GM19023 (cell line): ENCODE data around the gene FBXW7.
"Not testable (repeated sequence)": the region's sequence is repeated elsewhere in the genome, so short reads cannot be mapped to it uniquely, and the experiment has no call there.

Source experiments
- ATAC-seq: cut with Tn5 transposase; IDR thresholded peaks from one replicate; pipeline ENCODE4 v1.9.1; 2021; ENCODE audit warnings: mild to moderate bottlenecking, moderate library complexity; ENCODE audit not compliant: unreplicated experiment

Gene FBXW7

GRCh38 chr4:152550687-152551086 lies 14.8 kb upstream of the FBXW7 start:
- not testable (repeated sequence) for ATAC-seq

DNA sequence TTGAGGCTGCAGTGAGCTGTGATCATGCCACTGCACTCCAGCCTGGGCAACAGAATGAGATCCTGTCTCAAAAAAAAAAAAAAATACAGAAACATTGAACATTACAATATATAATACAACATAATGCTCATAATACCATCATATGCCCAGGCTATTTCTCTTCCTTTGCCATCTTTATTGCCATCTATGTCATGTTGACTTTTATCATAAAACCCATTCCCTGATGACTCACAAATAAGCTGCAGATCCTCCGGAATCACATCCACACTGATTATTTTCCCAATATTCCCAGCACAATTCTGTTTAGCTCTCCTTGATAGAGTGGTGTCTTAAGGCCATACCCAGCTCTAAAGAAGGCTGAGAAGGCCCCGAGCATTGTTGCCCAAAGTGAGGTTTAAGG lies 9.2 kb upstream of the FBXW7 start:
- no peak for ATAC-seq

- not testable (repeated sequence) for ATAC-seq
Observed at GRCh38 chr4:152544533-152544932, 8.6 kb upstream of the FBXW7 start.

DNA sequence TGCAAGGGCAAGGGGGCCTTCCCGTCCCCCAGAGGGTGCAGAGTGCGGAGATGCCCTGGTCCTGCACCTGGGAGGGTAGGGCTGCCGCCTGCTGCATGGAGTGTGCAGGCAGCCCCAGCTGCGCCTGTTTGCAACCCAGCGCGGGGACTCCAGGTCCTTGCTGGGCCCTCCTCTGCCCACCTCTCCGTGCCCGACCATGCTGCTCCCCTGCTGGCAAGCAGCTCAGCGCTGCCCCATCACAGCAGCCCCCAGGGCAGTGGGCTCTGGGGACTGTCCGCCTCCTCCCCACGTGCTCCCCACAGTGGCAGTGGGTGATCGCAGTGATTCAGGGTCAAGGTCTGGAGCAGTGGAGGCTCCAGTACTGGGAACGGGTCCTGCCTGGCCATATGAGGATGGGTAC lies 5.0 kb upstream of the FBXW7 start:
- no peak for ATAC-seq

- peak; percentile 24 for ATAC-seq
Observed at GRCh38 chr4:152540293-152540674, 4.4 kb upstream of the FBXW7 start.

DNA sequence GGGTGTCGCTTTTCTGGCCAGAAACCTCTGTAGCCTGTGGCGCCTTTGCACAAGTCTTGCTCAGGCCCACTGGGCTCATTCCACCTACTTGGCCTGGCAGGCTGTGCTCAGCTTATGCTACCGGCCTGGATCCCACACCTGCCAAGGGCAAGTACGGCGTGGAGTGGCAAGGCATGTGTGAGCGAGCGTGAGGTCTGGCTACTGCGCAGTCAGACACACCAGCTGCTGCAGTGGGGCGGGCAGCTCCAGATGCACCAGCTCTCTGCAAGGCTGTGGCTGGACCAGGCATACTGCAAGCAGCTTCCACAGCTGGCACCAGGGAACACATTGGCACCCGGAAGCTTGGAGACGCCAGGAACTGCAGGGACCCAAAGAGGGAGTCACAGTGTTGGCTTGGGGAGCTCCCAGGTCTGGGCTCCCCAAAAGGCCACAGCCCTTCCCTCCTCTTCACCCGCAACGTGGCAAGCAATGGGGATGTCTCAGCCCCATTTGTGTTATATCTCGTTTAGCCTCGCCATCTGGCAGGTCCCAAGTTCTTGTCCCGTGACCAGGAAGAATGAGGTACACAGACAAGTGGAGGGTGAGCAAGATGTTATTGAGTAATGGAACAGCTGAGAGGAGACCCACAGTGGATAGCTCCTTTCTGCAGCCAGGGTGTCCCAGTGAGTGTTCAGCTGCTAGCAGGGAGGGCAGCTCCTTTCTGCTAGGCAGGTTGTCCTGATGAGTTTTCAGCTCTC lies 3.8 kb upstream of the FBXW7 start:
- ATAC-seq = no peak

DNA sequence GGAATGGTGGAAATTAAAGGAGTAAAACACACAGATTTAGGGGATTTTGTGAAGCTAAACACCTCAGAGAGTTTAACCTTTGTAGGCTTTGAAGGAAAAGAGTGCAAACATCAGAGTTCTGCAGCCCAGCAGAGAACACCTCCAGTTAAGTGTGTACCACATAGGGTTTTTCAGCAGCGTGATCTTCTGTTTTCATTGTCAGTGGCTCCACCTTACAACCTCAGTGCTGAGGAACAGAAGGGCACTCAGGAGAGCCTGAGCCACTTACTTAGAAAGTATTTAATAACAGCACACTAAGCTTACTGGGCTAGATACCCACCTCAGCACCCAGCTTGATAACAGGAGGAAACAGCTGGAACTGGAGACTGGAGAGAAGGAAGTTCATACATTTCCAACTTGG lies 2.0 kb upstream of the FBXW7 start:
- no peak for ATAC-seq

DNA sequence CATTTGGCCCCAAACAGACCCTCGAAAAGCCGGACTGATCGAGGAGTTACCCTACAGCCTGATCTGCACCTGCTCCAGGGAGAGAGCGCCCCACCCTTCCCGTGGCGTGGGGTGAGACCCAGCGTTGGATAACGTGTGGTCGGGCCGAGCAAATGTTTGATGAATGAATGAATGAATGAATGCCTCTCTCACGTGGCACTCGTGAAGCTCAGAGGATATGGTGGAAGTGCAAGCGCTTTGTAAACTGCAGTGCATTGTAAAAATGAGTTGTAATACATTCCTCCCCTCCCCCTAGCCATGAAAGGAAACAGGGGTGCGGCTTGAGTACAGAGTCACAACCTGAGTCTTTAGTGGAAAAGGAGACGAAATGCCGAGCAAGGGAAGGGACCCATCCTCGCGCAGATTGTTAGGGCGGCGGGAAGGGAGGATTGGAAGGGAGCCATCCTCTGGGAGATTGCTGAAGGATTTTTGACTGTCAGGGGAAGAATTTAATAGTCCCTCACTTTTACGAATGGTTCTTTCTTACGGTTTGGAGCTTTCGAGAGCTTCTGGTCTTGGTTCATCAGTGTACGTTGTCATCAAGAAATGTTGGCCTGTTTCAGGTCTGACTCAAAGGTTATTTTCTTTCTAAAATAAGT lies 772 bp upstream of the FBXW7 start:
- peak; percentile 42 for ATAC-seq

DNA sequence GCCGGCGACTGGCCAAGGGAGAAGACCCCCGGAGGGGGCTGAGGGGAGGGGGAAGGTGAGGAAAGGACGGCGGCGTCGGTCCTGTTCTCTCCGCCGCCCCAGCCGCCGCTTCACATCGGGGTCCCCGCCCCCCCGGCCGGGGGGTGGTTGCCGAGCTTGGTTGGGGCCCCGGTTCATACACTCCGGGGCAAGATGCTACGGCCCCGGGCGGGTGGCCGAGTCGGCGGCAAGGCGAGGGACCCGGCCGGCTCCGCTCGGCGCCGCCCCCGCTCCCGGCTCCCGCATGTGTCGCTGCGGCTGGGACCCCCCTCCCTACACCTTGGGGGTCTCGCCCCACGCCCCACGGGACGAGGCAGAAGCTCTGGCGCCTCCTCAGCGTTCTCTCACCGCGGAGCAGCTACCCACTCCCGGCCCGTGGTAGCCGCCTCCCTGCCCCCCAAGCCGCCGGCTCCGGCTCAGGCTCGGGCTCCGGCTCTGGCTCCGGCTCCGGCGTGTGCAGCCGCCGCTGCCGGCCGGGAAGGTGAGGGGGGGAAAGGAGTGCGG lies 461 bp downstream of the FBXW7 start:
- ATAC-seq = peak; percentile 3

GRCh38 chr4:152534541-152535359 lies 1.1 kb downstream of the FBXW7 start:
- ATAC-seq = no peak

DNA sequence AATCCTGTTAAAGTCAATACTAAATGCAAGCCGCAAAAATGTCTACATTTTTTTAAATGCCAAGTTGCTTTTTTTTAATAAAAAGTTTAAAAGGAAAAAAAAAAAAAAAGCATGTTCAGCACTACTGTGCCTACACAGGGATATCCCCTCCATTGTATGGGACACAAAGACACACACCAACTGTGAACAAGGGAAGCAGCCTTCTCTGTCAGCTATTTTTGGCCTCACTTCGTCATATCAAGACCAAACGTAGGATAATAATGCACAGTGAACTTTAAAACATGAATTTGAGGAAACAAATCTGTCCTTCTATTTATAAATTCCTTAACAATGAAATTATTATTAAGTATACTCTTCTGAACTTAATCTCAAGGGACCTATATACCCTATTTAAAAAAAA lies 4.4 kb downstream of the FBXW7 start:
- no peak for ATAC-seq

DNA sequence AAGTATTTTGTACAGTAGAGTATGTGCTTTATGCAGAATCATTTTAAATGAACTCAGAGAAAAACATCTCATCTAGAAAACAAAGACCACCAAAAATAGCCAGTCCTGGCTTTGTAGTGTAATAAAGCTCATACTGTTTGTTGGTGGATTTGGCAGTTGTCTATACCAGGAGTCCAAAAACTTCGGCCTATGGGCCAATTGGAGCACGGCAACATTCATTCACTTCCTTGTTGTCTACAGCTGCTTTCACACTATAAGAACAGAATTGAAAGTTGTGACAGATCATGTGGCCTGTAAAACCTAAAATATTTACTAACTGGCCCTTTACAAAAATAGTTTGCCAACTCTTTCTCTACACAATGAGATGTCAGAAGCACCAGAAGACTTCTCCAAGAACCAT lies 5.3 kb downstream of the FBXW7 start:
- ATAC-seq = no peak

GRCh38 chr4:152529880-152530279 lies 6.0 kb downstream of the FBXW7 start:
- no peak for ATAC-seq

- ATAC-seq = no peak
Observed at GRCh38 chr4:152528060-152528459, 7.8 kb downstream of the FBXW7 start.

- ATAC-seq = peak; percentile 54
Observed at GRCh38 chr4:152525878-152526277, 10.0 kb downstream of the FBXW7 start.

DNA sequence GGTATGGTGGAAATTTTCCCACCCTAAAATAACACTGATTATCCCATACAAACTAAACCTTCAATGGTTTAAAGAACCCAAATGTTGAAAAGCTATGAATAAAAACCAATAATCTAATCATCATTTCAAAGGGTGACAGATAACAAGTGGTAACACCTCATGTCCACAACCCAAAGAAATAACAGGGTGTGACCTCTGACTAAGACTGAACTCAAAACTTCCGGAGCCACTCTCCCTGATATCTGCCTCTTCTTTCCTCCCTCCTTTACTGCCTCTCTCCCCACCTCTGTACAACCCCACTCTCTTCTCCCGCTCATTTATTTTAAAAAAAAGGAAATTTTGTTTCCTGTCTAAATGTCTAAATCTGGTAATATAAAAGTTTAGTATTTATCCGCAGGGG lies 11.5 kb downstream of the FBXW7 start:
- ATAC-seq = no peak

GRCh38 chr4:152523731-152524130 lies 12.2 kb downstream of the FBXW7 start:
- no peak for ATAC-seq

GRCh38 chr4:152522754-152523153 lies 13.1 kb downstream of the FBXW7 start:
- no peak for ATAC-seq

DNA sequence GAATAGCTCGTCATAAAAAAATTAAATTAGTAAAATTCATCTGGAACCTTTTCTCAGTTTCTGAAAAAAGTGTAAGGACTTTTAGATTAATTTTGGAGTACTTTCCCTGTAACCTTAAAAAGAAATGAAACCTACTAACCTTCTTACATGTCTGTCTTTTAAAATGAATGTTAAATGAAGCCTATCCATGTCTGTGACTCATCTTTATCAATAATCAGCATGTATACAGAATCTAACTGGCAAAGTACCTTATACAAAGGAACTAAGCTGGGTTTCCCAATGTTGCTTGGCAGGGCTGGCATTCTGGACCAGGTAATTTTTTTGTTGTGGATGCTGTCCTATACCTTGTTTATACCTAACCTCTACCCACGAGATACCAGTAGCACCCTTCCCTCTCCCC lies 13.6 kb downstream of the FBXW7 start:
- no peak for ATAC-seq

DNA sequence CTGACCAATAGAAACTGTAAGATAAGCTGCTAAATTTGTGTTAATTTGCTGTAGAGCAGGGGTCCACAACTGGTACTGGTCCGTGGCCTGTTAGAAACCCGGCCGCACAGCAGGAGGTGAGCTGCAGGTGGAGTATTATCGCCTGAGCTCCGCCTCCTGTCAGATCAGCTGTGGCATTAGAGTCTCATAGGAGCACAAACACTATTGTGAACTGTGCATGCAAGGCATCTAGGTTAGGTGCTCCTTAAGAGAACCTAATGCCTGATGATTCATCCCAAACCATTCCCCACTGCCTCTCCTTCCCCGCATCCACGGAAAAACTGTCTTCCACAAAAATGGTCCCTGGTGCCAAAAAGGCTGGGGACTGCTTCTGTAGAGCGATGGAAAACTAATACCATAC lies 19.7 kb downstream of the FBXW7 start:
- no peak for ATAC-seq

DNA sequence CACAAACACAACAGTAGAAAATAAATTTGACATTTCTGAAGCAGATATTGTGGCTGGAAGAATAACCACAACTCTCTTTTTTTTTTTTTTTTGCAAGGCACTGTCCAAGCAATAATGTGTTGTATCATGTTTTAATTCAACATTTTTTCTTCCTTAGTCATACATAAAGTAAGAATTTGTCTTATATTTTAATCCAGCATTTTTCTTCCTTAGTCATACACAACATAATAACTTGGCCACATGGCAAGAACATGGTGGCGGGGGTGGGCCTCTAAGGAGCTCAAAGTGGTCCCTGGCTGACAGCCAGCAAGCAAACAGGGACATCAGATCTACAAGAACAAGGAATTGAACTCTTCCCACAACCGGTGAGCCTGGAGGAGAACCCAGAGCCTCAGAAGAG lies 20.2 kb downstream of the FBXW7 start:
- ATAC-seq = no peak

GRCh38 chr4:152514356-152514755 lies 21.5 kb downstream of the FBXW7 start:
- no peak for ATAC-seq
